Stimulated activated CD8-positive, alpha-beta memory T cell treated with anti-CD3 and anti-CD28 coated beads, Interleukin-15, amount 100 ng/mL, for 4 hours (primary cell): ENCODE results near the gene PRTN3.
"Not testable (repeated sequence)": the region's sequence is repeated elsewhere in the genome, so short reads cannot be mapped to it uniquely, and the experiment has no call there.

Experiments
- DNase-seq, 2 donors: peaks; one replicate each; pipeline ENCODE4 v3.0.0-alpha.2; 2020; ENCODE audit warnings: low read depth in 2 of 2

The PRTN3 gene

GRCh38 chr19:815775-816499 lies 24.9 kb upstream of the PRTN3 start:
- DNase-seq, result no peak

- DNase-seq, result no peak
These were observed 24.3 kb upstream of the PRTN3 start for GRCh38 chr19:816500-816857.

- not testable (repeated sequence) for DNase-seq
These were observed 20.6 kb upstream of the PRTN3 start for GRCh38 chr19:820212-820611.

GRCh38 chr19:821231-821824 lies 19.5 kb upstream of the PRTN3 start:
- DNase-seq, result no peak

- no peak for DNase-seq
These were observed 18.8 kb upstream of the PRTN3 start, which contains the start of gene PLPPR3 for GRCh38 chr19:821825-822503. PLPPR3 (minus strand) TSS chr19:821955; CDS start chr19:821559, 396 bp downstream.

GRCh38 chr19:823565-824121 lies 17.2 kb upstream of the PRTN3 start:
- DNase-seq, result no peak

- DNase-seq, result no peak
These were observed 15.9 kb upstream of the PRTN3 start for GRCh38 chr19:824885-825284.

GRCh38 chr19:825897-826644 lies 14.7 kb upstream of the PRTN3 start:
- DNase-seq, result no peak

- no peak for DNase-seq
These were observed 13.5 kb upstream of the PRTN3 start for GRCh38 chr19:827314-827709.

- DNase-seq, result no peak
These were observed 13.0 kb upstream of the PRTN3 start, which contains the start of gene AZU1 for GRCh38 chr19:827710-828321. AZU1 (plus strand) TSS chr19:827837; CDS start chr19:827847, 10 bp downstream.

- DNase-seq, result no peak
These were observed 11.6 kb upstream of the PRTN3 start for GRCh38 chr19:829129-829758.

GRCh38 chr19:831407-832369 lies 9.1 kb upstream of the PRTN3 start:
- no peak for DNase-seq

GRCh38 chr19:834216-834615 lies 6.6 kb upstream of the PRTN3 start:
- DNase-seq, result no peak

- DNase-seq, result no peak
These were observed 5.5 kb upstream of the PRTN3 start for GRCh38 chr19:835210-835810.

GRCh38 chr19:842802-843179 lies 2.0 kb downstream of the PRTN3 start:
- not testable (repeated sequence) for DNase-seq

GRCh38 chr19:843180-843835 lies 2.5 kb downstream of the PRTN3 start:
- DNase-seq, result no peak

- DNase-seq, result no peak
These were observed 3.2 kb downstream of the PRTN3 start for GRCh38 chr19:843836-844545.

GRCh38 chr19:844546-844971 lies 3.8 kb downstream of the PRTN3 start:
- DNase-seq, result no peak
